RKO (cell line): ENCODE measurements around the gene USH2A.

Experiments
- DNase-seq: peaks from one replicate; pipeline ENCODE4 v3.0.0-alpha.2; 2016; ENCODE audit warnings: low spot score

The USH2A gene

DNA sequence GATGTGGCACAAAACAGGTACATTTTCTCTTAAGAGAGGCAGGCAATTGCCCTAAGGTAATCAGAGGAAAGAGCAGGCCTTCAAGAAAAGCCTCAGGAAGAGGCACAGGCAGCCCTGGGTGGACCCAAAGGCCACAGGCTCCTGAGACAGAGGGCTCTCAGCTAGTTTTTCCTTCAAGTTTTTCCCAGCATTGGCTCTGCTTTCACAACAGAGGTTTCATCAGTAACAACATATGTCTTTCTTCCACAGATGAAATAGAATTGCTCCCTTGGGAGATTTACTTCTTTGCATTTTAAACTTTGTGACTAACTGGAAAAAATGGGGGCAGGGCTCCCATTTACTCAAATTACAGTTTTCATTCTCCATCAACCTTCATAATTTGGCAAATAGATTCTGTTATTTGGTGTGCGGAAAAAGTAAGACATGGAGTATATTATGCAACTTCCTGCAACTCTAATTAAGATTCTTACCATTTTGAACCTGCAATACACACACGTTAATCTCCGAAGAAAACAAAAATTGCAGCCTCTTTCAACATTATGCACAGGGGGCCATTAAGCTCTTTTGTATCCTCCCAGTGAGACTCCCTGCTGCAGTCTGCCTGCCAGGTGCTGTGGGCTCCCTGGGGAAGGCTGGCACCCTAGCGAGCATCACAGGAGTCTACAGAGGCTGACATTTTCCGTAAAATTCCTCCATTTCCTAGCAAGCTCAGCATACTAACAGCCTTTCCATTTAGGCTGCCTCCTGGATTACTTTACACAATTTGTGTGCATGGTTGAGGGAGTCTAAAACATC lies 282.3 kb downstream of the USH2A start:
- DNase-seq: no peak

DNA sequence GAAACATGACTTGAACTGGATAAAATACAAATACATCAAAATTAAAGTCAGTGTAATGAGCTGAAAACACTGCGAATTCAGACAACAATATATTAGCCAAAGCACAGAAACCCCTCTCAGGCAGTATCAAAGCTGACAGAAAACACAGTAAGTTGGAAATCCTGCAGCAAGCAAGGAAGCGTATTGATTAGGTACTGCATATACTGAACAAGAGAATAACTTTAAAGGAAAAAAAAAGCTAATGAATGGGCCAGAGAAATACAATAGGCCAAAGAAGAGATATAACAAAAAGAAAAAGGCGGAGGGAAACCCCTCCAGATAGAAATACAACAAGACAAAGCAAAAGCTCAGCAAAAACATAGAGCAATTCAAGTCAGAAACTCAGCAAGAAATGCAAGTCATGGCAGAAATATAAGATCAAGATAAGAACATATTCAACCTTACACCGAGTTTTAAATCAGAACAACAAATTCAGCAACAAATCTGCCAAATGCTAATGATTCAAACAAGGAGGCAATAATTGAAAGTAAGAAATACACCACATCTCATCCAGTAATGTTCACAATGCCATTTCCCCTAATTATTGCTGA lies 299.0 kb downstream of the USH2A start:
- no peak for DNase-seq

GRCh38 chr1:216123446-216124191 lies 299.6 kb downstream of the USH2A start:
- DNase-seq: no peak

DNA sequence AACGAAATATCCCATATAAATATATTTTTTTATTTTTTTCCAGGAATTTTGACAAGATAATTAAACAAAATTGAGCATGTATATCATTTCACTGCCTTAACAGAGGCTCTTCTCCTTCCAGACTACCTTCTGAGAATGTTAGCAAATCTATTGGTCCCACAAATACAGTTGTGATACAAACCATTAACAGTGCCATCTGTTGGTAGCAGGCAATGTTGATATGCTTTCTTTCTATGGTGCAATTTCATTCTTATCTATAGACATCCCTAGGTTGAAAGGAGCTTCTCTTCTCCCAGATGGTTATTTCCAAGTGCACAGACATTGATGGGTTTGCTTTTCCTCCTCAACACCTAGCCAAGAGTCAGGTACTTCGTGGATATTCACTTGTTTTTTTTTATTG lies 303.6 kb downstream of the USH2A start:
- peak; percentile 55 for DNase-seq

- no peak for DNase-seq
These were observed 309.1 kb downstream of the USH2A start for GRCh38 chr1:216114180-216114579.

DNA sequence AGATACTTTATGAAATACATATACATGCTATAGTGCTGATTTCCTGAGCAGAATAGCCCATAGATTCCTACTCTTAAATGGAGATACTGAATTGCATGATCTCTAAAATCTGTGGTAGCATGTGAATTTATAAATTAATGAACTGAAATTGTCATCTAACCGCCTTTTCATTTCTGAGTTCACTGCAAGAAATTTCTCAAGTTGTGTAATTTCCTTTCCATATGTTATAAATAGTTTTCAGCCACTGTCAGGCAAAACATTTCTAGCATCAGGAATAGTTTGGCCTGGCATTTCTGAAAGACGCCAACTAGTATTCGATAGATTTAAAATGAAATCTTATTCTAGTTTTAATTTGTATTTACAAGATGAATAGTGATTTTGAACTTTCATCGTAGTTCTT lies 310.1 kb downstream of the USH2A start:
- DNase-seq: no peak

GRCh38 chr1:216111842-216112241 lies 311.4 kb downstream of the USH2A start:
- DNase-seq: peak; percentile 7

- no peak for DNase-seq
These were observed 327.8 kb downstream of the USH2A start for GRCh38 chr1:216095400-216095799.

DNA sequence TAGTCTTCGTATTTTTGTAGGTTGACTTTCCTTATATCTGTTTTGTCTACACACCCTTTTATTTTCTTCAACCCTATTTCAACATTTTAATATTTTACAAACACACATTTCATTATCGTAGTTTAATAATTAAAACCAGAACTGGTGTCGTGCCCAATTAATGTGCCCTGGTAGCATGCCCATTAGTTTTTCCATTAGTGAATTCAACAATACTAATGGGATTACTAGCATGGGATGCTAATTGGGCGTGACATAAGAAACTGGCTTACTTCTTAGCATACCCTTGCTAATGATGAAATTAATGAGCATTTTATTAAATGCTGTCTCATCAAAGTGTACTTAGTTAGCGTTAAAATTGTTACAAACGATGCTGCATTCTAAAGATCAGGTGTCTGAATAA lies 332.7 kb downstream of the USH2A start:
- no peak for DNase-seq

- no peak for DNase-seq
These were observed 336.6 kb downstream of the USH2A start for GRCh38 chr1:216086678-216087077.

- no peak for DNase-seq
These were observed 341.8 kb downstream of the USH2A start for GRCh38 chr1:216081445-216081844.

DNA sequence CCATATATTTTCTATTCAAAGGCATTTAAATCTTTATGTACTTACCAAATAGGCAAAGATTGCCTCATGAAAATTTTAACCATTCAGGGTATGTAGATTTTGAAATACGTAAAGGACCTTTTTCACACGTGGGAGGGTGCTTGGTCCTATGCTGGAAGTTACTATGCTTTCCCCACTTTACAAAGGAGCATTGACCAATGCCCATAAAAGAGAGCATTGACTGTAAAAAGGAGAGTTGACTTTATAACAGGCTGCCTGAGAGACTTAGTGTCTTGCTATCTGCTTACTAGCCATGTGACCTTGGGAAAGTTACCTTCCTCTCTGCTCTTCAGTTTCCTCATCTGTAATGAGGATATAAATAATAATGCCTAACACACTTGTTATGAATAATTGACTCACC lies 346.5 kb downstream of the USH2A start:
- no peak for DNase-seq

DNA sequence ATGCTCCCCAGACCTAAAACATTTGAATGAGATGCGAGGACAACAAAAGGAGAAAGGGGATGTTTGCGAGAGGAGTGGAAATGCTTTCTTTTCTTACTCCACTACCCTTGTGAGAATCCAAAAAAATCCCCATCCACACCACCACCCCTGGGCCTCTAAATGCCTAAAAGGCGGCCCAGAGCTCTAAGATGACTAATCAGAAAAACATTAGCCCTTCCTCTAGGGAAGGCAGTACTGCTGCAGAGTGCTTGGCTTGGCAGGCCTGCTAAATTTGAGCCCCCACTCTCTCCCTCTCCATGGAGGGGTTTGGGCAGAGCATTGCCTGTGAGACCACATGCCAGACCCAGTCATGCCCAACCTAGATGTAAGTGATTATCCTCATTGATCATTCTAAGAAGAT lies 347.9 kb downstream of the USH2A start:
- DNase-seq: no peak

DNA sequence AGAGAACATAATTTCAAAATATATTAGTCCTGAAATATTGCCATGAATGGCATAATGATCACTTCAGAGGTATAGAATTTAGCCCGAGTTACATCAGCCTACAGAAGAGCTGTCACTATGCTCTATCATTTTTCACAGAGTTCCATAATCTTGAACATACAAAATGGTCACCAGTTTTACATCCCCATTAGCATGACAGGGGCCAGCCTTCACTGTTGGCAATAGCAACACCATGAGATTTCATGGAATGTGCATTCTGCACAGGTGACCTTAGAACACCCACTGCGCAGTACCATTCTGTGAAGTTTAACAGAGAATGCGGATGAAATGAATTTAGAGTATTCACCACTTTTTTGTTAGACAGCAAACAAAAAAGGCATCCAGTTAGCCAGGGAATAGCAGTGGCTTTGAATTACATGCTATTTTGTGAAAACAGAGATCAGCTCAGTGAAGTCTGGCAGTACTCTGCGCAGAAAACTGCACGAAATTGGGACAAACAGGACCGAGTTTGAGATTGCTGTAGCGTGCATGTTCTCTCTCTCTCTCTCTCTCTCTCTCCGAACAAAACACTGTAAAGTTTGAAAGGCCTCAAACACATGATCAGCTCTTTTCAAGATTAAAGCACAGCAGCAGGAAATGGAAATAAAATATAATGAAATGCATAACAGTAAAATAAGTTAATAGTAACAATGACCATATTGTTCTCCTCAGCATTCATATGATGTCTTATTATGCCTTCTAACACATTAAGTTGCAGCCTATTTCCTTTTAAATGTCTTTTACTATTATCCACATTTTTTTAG lies 349.3 kb downstream of the USH2A start:
- no peak for DNase-seq

- no peak for DNase-seq
These were observed 352.0 kb downstream of the USH2A start for GRCh38 chr1:216071262-216071661.

- no peak for DNase-seq
These were observed 358.6 kb downstream of the USH2A start for GRCh38 chr1:216064643-216065042.

GRCh38 chr1:216057947-216058346 lies 365.3 kb downstream of the USH2A start:
- no peak for DNase-seq

- DNase-seq: peak; percentile 3
These were observed 366.2 kb downstream of the USH2A start for GRCh38 chr1:216057063-216057462.

DNA sequence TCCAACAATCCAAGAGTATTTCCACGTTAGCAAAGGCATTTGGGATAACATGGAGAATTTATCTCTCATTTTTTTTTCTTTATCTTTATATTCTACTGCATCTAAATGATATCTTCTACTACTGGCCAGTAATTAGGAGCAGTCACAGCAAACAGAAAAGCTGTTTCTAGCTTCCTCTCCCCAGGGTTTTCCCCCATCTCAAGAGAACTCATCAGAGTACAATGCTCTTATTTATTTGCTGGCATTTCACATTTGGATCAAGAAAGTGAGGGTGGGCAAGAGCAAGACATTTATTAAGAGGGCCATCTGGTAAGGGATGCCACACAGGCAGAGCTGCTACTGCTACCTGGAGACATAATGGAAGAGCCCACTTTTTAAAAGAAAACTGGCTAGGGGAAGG lies 368.2 kb downstream of the USH2A start:
- DNase-seq: no peak

DNA sequence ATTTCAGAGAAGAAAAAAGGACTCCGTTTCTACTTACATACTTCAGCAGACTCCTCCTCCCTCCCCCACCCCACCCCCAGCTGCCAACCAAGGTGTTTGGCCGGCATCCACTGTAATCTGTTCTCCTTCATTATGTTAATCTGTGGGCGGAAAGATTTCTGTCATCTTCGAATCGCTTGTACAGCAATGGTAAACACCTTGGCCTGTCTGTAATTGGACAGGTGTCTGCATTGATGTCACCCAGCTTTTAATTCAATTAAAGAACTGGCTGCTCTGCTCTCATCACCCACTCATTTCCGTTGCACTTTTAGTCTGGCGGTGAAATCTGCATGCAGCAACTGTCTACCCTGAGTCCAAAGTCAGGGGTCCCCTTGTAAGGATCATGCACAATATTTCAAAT lies 368.6 kb downstream of the USH2A start:
- no peak for DNase-seq

DNA sequence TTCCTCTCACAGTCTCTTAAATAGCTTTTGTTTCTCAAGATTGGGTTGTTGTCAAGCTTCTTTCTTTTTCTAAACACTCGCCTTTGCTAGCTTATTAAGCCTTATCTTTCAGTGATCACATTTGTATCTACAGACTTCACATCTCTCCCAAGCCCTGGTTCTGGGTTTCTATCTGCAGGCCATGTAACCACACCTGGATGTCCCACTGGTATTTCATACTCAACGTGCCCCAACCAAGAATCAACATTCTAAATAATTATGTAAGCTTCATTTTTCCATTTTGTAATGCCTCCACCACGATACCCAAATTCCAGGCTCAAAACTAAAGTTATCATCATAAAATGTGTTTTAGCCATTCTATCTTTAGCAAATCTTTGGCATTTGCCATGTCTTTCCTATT lies 372.2 kb downstream of the USH2A start:
- no peak for DNase-seq

DNA sequence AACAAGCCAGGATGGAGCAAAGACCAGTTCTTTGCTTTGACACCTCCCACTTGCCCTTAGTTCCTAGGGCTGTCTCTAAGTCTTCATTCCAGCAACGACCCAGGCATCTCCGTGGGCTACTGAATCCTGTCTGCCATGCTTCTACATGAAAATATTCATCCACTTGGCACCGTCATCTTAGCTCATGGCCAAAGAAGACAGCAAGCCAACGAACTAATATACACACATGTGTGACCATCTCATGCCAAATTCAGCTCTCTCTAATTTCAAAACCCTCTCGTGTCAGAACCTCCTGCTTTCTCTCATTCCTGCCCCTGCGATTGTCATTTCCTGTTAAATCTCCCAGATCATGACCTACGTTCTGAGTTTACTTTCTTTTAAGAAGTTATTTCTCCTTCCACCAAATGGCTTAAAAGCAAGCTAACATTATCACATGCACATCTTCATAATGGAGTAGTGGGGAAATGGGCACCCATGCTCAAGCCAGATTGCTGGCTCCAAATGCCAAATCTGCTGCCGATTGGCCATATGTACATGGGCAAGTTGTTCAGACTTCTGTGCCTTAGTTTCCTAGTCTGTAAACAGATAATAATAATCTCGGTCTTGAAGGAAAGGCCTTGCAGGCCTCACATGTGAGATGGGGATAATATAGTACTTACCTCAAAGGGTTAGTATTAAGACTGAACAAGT lies 373.4 kb downstream of the USH2A start:
- no peak for DNase-seq
